ENCODE measurements around the gene MLLT6.
A peak's percentile ranks its signal among the peaks of the same experiment; 100 is the strongest.

The MLLT6 gene

GRCh38 chr17:38742411-38743308 lies 37.6 kb downstream of the MLLT6 start:
- TF ChIP-seq CTCF (IDR thresholded peaks at IDR 0.05; ENCODE audit: control insufficient read depth, insufficient read depth, low read depth, low read length, missing control alignments), result no peak
- no peak overlapping the region for H3K4me3 ChIP-seq (ENCODE audit: control insufficient read depth, low read depth, low read length)
- no peak for DNase-seq (ENCODE audit: low read depth)

- H3K4me3 ChIP-seq (ENCODE audit: control insufficient read depth, low read depth, low read length), result no peak overlapping the region
- DNase-seq (ENCODE audit: low read depth), result no peak
- no peak for TF ChIP-seq CTCF (IDR thresholded peaks at IDR 0.05; ENCODE audit: control insufficient read depth, insufficient read depth, low read depth, low read length, missing control alignments)
Measured at GRCh38 chr17:38743556-38744171, 38.6 kb downstream of the MLLT6 start.

- no peak overlapping the region for H3K4me3 ChIP-seq (ENCODE audit: control insufficient read depth, low read depth, low read length)
- DNase-seq (ENCODE audit: low read depth), result no peak
- no peak for TF ChIP-seq CTCF (IDR thresholded peaks at IDR 0.05; ENCODE audit: control insufficient read depth, insufficient read depth, low read depth, low read length, missing control alignments)
Measured at GRCh38 chr17:38745545-38745944, 40.5 kb downstream of the MLLT6 start.

GRCh38 chr17:38746004-38746848 lies 41.2 kb downstream of the MLLT6 start:
- peak overlapping the region; percentile 99 for H3K4me3 ChIP-seq (ENCODE audit: control insufficient read depth, low read depth, low read length)
- DNase-seq (ENCODE audit: low read depth), result no peak
- TF ChIP-seq CTCF (IDR thresholded peaks at IDR 0.05; ENCODE audit: control insufficient read depth, insufficient read depth, low read depth, low read length, missing control alignments), result no peak

- no peak for TF ChIP-seq CTCF (IDR thresholded peaks at IDR 0.05; ENCODE audit: control insufficient read depth, insufficient read depth, low read depth, low read length, missing control alignments)
- peak overlapping the region; percentile 99 for H3K4me3 ChIP-seq (ENCODE audit: control insufficient read depth, low read depth, low read length)
- DNase-seq (ENCODE audit: low read depth), result no peak
Measured at GRCh38 chr17:38746849-38747462, 41.9 kb downstream of the MLLT6 start.
